Upper lobe of left lung (tissue), 6 donors: ENCODE results near the gene RASGRF1. TPM values are rescaled to one million over a fixed set of nuclear protein-coding genes. Genes with fewer than 3 reads are reported as not detected.

Experiments used
- ATAC-seq, 2 donors: fragments of 200-7000 bp; cut with Tn5 transposase; one replicate each; pipeline ENCODE4 v1.9.1; 2022; ENCODE audit warnings: mild to moderate bottlenecking in 2 of 2, moderate library complexity in 2 of 2; ENCODE audit not compliant: low FRiP score in 2 of 2
- DNase-seq, 2 donors: peaks; one replicate each; pipeline ENCODE4 v3.0.0-alpha.2; 2019 to 2020
- H3K27ac ChIP-seq, 4 donors: fragments of 200-600 bp; sonication (generic); one replicate each; pipeline ENCODE4 v1.5.1; 2016 to 2019
- H3K27me3 ChIP-seq, 4 donors: fragments of 200-600 bp; sonication (generic); one replicate each; pipeline ENCODE4 v1.5.1; 2017 to 2019
- H3K36me3 ChIP-seq, 4 donors: fragments of 200-600 bp; sonication (generic); one replicate each; pipeline ENCODE4 v1.5.1; 2016 to 2019
- H3K4me1 ChIP-seq, 4 donors: fragments of 200-600 bp; sonication (generic); one replicate each; pipeline ENCODE4 v1.5.1; 2018 to 2019
- H3K4me3 ChIP-seq, 4 donors: fragments of 200-600 bp; sonication (generic); one replicate each; pipeline ENCODE4 v1.5.1; 2017 to 2019; ENCODE audit warnings: mild to moderate bottlenecking in 2 of 4, moderate library complexity in 1 of 4
- H3K9me3 ChIP-seq, 4 donors: fragments of 200-600 bp; sonication (generic); one replicate each; pipeline ENCODE4 v1.5.1; 2018 to 2019
- CTCF ChIP-seq, 6 experiments: fragments of 450-650 bp in 4 of 6; fragments of 200-600 bp in 2 of 6; sonication (generic) in 2 of 6; IDR thresholded peaks; one replicate each; pipeline ENCODE4 v1.5.1; 2016 to 2019; ENCODE audit warnings: antibody characterized with exemption in 6 of 6
- EP300 ChIP-seq, 4 donors: sonication (generic); formaldehyde crosslinking; IDR thresholded peaks; one replicate each; pipeline ENCODE4 v1.5.1; 2017; ENCODE audit warnings: antibody characterized with exemption in 4 of 4, control low read depth in 2 of 4
- POLR2A ChIP-seq, 4 donors: fragments of 450-650 bp; IDR thresholded peaks; one replicate each; pipeline ENCODE4 v1.5.1; 2016 to 2017; ENCODE audit warnings: antibody characterized with exemption in 4 of 4, mild to moderate bottlenecking in 2 of 4
- POLR2AphosphoS5 ChIP-seq, 2 donors: sonication (generic); formaldehyde crosslinking; IDR thresholded peaks; one replicate each; pipeline ENCODE4 v1.5.1; 2017; ENCODE audit warnings: antibody characterized with exemption in 2 of 2
- WGBS, 2 donors: methylation state at CpG; one replicate each; pipeline ENCODE4 v1.1.5; 2017 to 2018; 5-methylcytosine and 5-hydroxymethylcytosine counted together
- total RNA-seq, 6 donors: library from RNA; depleted of rRNA in 4 of 6; stranded (reverse); fragments of >200 nt in 4 of 6; gene quantifications; one replicate each; pipeline versions ENCODE4 v1.1.0 to v1.2.1, GENCODE V29; 2016 to 2021
- donor health status: DM: no; HTN: no; CAD: no; lungs with moderate emphysema.
- donor health status: DM: no; HTN: yes; CAD: no; lungs with severe emphysema.

RASGRF1 gene
- total RNA-seq, 6 donors from 2014 or later: 27.2 to 64.6 (median 54.7) TPM

DNA sequence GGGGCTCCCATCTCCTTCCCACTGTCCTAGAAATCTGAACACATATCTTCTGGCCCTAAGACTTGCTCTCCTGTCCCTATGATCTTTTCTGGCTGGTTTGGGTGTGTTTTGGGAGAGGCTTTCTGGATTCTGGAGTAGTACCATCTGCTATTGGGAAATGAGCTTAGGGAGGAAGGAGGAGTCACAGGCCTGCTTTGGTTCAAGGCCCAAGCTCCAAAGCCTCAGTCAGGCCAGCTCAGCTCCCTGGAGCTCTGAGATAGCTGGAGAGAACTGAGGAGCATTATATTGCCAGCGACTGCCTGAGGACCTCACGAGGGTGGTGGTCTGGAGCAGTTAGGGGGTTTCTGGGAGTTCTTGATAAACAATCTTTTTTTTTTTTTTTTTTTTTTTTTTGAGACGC lies 18.7 kb downstream of the RASGRF1 start:
- Histone ChIP-seq H3K4me3 (no peak overlapping the region), H3K27me3 (no peaks in the 10 kb centered on the region), H3K27ac (no peak overlapping the region), H3K9me3 (no peaks in the 10 kb centered on the region), H3K36me3 (no peaks in the 10 kb centered on the region), H3K4me1 (no peaks in the 10 kb centered on the region)
- DNase-seq (no peak), ATAC-seq (peak in 1 of 2 donors; percentile 83)
- 81 to 86% methylated on average over 3 of the region's 3 CpGs for WGBS, 2 donors
- TF ChIP-seq POLR2AphosphoS5 (IDR thresholded peaks at IDR 0.05): no peak
- TF ChIP-seq EP300 (IDR thresholded peaks at IDR 0.05): no peak
- no peak for TF ChIP-seq CTCF (IDR thresholded peaks at IDR 0.05)
- TF ChIP-seq POLR2A (IDR thresholded peaks at IDR 0.05): no peak

- H3K27ac ChIP-seq: no peak overlapping the region
- DNase-seq: no peak
- no peaks in the 10 kb centered on the region for H3K27me3 ChIP-seq
- no peaks in the 10 kb centered on the region for H3K9me3 ChIP-seq
- TF ChIP-seq CTCF (IDR thresholded peaks at IDR 0.05): no peak
- no peak for TF ChIP-seq POLR2AphosphoS5 (IDR thresholded peaks at IDR 0.05)
- no peak for TF ChIP-seq POLR2A (IDR thresholded peaks at IDR 0.05)
- no peak for TF ChIP-seq EP300 (IDR thresholded peaks at IDR 0.05)
- no peak for ATAC-seq
- no peak overlapping the region for H3K4me3 ChIP-seq
- H3K36me3 ChIP-seq: no peaks in the 10 kb centered on the region
- WGBS, 2 donors: 78% methylated on average over 2 of the region's 2 CpGs; no CpG with 5 or more reads in 1 of the 2 donors
- no peaks in the 10 kb centered on the region for H3K4me1 ChIP-seq
Observed at GRCh38 chr15:79068790-79069189, 21.8 kb downstream of the RASGRF1 start.

DNA sequence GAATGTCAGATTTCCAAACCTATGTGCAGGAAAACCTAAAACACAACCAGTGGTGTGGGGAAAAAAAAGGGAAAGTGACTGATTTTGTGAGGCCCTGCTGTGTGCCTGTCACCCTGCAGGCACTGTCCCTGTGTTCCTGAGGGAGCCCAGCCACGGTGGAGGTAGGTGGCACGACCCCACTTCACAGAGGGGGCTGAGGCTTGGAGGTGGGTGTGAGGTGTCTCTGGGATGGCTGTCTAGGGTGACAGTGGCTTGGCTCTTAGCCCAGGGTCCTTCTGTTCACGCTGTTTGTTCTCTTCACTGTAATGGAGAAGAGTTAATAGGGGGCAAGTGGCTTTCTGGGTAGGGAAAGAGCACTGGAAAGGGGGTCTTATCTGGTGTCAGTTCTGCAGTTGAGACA lies 22.6 kb downstream of the RASGRF1 start:
- Histone ChIP-seq H3K27ac (no peak overlapping the region), H3K36me3 (no peaks in the 10 kb centered on the region), H3K4me1 (no peaks in the 10 kb centered on the region), H3K4me3 (no peak overlapping the region), H3K9me3 (no peaks in the 10 kb centered on the region), H3K27me3 (no peaks in the 10 kb centered on the region)
- WGBS, 2 donors: 47 to 59% methylated on average over 3 of the region's 3 CpGs
- ATAC-seq (no peak), DNase-seq (no peak)
- no peak for TF ChIP-seq EP300 (IDR thresholded peaks at IDR 0.05)
- TF ChIP-seq POLR2A (IDR thresholded peaks at IDR 0.05): no peak

- 62 to 65% methylated on average over 7 to 8 of the region's 8 CpGs for WGBS, 2 donors
Observed at GRCh38 chr15:79067072-79067833, 23.3 kb downstream of the RASGRF1 start.

More at GRCh38 chr15:79067072-79067833, 23.3 kb downstream of the RASGRF1 start:
- Histone ChIP-seq H3K36me3 (no peaks in the 10 kb centered on the region), H3K4me3 (no peak overlapping the region), H3K27me3 (no peaks in the 10 kb centered on the region), H3K27ac (no peak overlapping the region), H3K4me1 (no peaks in the 10 kb centered on the region), H3K9me3 (no peaks in the 10 kb centered on the region)
- DNase-seq: no peak
- ATAC-seq: no peak
- TF ChIP-seq EP300 (IDR thresholded peaks at IDR 0.05): no peak
- TF ChIP-seq POLR2A (IDR thresholded peaks at IDR 0.05): no peak
- TF ChIP-seq POLR2AphosphoS5 (IDR thresholded peaks at IDR 0.05): no peak
- no peak for TF ChIP-seq CTCF (IDR thresholded peaks at IDR 0.05)
